ENCODE measurements around the gene IL16.

- TF ChIP-seq CTCF (IDR thresholded peaks at IDR 0.05), result no peak
- TF ChIP-seq POLR2A (IDR thresholded peaks at IDR 0.05), result no peak
Observed at GRCh38 chr15:81331600-81331999, 134.9 kb downstream of the IL16 start.
